GM12878 (cell line): ENCODE data around the gene CAVIN2.

Experiments
- CREB1 ChIP-seq: IDR thresholded peaks from 2 replicates; pipeline ENCODE4 v1.6.1; 2012; ENCODE audit warnings: low read depth, mild to moderate bottlenecking, inconsistent platforms
- EZH2 ChIP-seq: IDR thresholded peaks from 2 replicates; pipeline ENCODE4 v1.6.1; 2012; ENCODE audit warnings: low read depth, mild to moderate bottlenecking, control low read depth, inconsistent platforms, low read length, borderline replicate concordance; ENCODE audit not compliant: control insufficient read depth
- LARP7 ChIP-seq: fragments of 450-650 bp; IDR thresholded peaks from 2 replicates; pipeline ENCODE4 v1.6.1; 2017; ENCODE audit warnings: mild to moderate bottlenecking
- POLR2A ChIP-seq: IDR thresholded peaks from 2 replicates; pipeline ENCODE4 v1.6.1; 2011; ENCODE audit warnings: low read depth, mild to moderate bottlenecking, low read length
- SIN3A ChIP-seq: IDR thresholded peaks from 2 replicates; pipeline ENCODE4 v1.6.1; 2012; ENCODE audit warnings: low read depth, low read length, improper control_type of control experiment
- SMC3 ChIP-seq: IDR thresholded peaks from 2 replicates; pipeline ENCODE4 v1.6.1; 2011; ENCODE audit warnings: low read length, improper control_type of control experiment, borderline replicate concordance
- SP1 ChIP-seq: IDR thresholded peaks from one replicate; pipeline ENCODE4 v1.6.1; 2011; ENCODE audit warnings: low read depth, low read length
- ZZZ3 ChIP-seq: IDR thresholded peaks from 2 replicates; pipeline ENCODE4 v1.6.1; 2011; ENCODE audit warnings: low read depth; ENCODE audit not compliant: control insufficient read depth, insufficient read length
- TF ChIP-seq, protein P1 (sequence below), 3 experiments: IDR thresholded peaks in 2 of 3; conservative IDR thresholded peaks in 1 of 3; 2 replicates each; pipeline ENCODE4 v1.5.1; 2011; ENCODE audit warnings: low read depth in 3 of 3, low read length in 3 of 3, mild to moderate bottlenecking in 3 of 3, control low read depth in 2 of 3, moderate library complexity in 2 of 3, inconsistent platforms in 1 of 3, mixed read lengths in 1 of 3; ENCODE audit not compliant: control insufficient read depth in 2 of 3, insufficient read depth in 1 of 3; ENCODE audit errors: extremely low read depth in 1 of 3
- TF ChIP-seq, protein P2 (sequence below): fragments of 450-650 bp; IDR thresholded peaks from 2 replicates; pipeline ENCODE4 v1.6.1; 2016; ENCODE audit warnings: mild to moderate bottlenecking
- TF ChIP-seq, protein P3 (sequence below): fragments of 450-650 bp; formaldehyde crosslinking; IDR thresholded peaks from 2 replicates; pipeline ENCODE4 v1.5.0; 2022; ENCODE audit warnings: mild to moderate bottlenecking, missing genetic modification characterization

DNA sequence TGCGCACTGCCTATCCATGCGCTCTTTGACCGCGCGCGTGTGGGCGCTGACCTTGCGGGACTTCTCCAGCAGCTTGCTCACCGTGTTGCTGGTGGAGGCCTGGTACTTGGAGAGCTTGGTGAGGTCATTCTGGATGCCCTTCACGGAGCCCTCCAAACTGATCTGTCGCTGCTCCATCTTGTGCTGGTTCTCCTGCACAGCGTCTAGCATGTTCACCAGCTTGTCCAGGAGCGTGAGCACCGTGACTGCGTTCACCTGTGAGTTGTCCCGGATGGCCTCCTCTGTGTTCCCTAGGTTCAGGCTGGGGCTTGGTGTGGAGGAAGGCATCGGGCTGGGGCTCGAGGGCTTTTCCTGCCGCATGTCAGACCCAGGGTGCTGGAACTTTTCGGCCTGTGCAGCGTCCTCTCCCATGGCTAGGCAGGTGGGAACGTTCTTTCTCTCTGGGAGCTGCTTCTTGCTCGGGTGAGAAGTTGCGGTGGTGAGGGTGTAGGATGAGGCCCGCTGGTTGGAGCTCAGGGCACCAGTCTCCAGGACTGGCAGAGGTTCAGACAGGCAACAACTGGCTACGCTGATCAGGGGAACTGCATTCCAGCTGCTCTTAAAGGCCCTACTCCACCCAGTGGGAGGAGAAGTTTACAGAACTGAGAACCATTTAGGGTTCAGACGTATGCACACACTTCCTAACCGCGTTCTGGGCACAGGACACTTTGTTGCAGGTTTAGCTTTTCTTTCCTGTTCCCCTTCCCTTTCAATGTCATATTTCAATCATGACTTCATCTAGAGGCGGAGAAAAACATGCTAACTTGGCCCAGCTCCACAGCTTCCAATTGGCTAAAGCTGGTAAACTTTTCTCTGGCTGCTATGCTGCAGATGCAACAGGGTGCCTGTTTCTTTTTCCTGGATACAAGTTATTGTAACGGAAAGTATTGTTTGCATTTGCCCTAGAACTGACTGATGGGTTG, at the start of gene CAVIN2:
- no peak for TF ChIP-seq CREB1
- TF ChIP-seq, protein P1, sequence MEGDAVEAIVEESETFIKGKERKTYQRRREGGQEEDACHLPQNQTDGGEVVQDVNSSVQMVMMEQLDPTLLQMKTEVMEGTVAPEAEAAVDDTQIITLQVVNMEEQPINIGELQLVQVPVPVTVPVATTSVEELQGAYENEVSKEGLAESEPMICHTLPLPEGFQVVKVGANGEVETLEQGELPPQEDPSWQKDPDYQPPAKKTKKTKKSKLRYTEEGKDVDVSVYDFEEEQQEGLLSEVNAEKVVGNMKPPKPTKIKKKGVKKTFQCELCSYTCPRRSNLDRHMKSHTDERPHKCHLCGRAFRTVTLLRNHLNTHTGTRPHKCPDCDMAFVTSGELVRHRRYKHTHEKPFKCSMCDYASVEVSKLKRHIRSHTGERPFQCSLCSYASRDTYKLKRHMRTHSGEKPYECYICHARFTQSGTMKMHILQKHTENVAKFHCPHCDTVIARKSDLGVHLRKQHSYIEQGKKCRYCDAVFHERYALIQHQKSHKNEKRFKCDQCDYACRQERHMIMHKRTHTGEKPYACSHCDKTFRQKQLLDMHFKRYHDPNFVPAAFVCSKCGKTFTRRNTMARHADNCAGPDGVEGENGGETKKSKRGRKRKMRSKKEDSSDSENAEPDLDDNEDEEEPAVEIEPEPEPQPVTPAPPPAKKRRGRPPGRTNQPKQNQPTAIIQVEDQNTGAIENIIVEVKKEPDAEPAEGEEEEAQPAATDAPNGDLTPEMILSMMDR (IDR thresholded peaks at IDR 0.05 in 2 of 3, conservative IDR thresholded peaks at IDR 0.05 in 1 of 3; ENCODE audit: control insufficient read depth in 2 of 3, extremely low read depth in 1 of 3, insufficient read depth in 1 of 3, low read depth in 3 of 3, low read length in 3 of 3) = no peak
- TF ChIP-seq LARP7 = no peak
- TF ChIP-seq, protein P2, sequence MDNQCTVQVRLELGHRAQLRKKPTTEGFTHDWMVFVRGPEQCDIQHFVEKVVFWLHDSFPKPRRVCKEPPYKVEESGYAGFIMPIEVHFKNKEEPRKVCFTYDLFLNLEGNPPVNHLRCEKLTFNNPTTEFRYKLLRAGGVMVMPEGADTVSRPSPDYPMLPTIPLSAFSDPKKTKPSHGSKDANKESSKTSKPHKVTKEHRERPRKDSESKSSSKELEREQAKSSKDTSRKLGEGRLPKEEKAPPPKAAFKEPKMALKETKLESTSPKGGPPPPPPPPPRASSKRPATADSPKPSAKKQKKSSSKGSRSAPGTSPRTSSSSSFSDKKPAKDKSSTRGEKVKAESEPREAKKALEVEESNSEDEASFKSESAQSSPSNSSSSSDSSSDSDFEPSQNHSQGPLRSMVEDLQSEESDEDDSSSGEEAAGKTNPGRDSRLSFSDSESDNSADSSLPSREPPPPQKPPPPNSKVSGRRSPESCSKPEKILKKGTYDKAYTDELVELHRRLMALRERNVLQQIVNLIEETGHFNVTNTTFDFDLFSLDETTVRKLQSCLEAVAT = no peak
- TF ChIP-seq EZH2 = no peak
- TF ChIP-seq SP1 = no peak
- no peak for TF ChIP-seq POLR2A
- TF ChIP-seq SIN3A = no peak
- TF ChIP-seq SMC3 = no peak
- TF ChIP-seq, protein P3, sequence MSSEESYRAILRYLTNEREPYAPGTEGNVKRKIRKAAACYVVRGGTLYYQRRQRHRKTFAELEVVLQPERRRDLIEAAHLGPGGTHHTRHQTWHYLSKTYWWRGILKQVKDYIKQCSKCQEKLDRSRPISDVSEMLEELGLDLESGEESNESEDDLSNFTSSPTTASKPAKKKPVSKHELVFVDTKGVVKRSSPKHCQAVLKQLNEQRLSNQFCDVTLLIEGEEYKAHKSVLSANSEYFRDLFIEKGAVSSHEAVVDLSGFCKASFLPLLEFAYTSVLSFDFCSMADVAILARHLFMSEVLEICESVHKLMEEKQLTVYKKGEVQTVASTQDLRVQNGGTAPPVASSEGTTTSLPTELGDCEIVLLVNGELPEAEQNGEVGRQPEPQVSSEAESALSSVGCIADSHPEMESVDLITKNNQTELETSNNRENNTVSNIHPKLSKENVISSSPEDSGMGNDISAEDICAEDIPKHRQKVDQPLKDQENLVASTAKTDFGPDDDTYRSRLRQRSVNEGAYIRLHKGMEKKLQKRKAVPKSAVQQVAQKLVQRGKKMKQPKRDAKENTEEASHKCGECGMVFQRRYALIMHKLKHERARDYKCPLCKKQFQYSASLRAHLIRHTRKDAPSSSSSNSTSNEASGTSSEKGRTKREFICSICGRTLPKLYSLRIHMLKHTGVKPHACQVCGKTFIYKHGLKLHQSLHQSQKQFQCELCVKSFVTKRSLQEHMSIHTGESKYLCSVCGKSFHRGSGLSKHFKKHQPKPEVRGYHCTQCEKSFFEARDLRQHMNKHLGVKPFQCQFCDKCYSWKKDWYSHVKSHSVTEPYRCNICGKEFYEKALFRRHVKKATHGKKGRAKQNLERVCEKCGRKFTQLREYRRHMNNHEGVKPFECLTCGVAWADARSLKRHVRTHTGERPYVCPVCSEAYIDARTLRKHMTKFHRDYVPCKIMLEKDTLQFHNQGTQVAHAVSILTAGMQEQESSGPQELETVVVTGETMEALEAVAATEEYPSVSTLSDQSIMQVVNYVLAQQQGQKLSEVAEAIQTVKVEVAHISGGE = no peak
- no peak for TF ChIP-seq ZZZ3
